Adrenal gland (tissue), 12 donors: Measurements from ENCODE around the gene TMEM196. TPM values are rescaled to one million over a fixed set of nuclear protein-coding genes. Genes with fewer than 3 reads are reported as not detected.

Experiments
- DNase-seq, 7 donors: peaks; one replicate each; pipeline ENCODE4 v3.0.0-alpha.2; 2019 to 2020
- H3K27ac ChIP-seq, 5 donors: fragments of 200-600 bp; sonication (generic) in 4 of 5; 1 replicate in 3 of 5; 2 replicates in 2 of 5; pipeline versions ENCODE4 v1.5.1 to v1.8.0; 2016 to 2020; ENCODE audit warnings: mild to moderate bottlenecking in 1 of 5
- H3K27me3 ChIP-seq: fragments of 200-600 bp; 2 replicates; pipeline ENCODE4 v1.8.0; 2021
- H3K36me3 ChIP-seq, 2 donors: fragments of 200-600 bp; replicated peaks in 1 of 2; 1 replicate in 1 of 2; 2 replicates in 1 of 2; pipeline versions ENCODE4 v1.5.1 to v1.8.0; 2018 to 2022
- H3K4me1 ChIP-seq, 2 donors: fragments of 200-600 bp; replicated peaks in 1 of 2; 1 replicate in 1 of 2; 2 replicates in 1 of 2; pipeline versions ENCODE4 v1.5.1 to v1.8.0; 2018 to 2021
- H3K4me3 ChIP-seq, 4 donors: fragments of 200-600 bp; sonication (generic) in 3 of 4; one replicate each; pipeline ENCODE4 v1.5.1; 2016 to 2018
- H3K9me3 ChIP-seq, 3 donors: fragments of 200-600 bp; sonication (generic) in 1 of 3; replicated peaks in 1 of 3; 1 replicate in 2 of 3; 2 replicates in 1 of 3; pipeline versions ENCODE4 v1.5.1 to v1.8.0; 2016 to 2021
- CTCF ChIP-seq, 6 experiments: fragments of 450-650 bp in 4 of 6; fragments of 200-600 bp in 2 of 6; sonication (generic) in 1 of 6; IDR thresholded peaks; 1 replicate in 5 of 6; 2 replicates in 1 of 6; pipeline versions ENCODE4 v1.5.1 to v1.8.0; 2016 to 2021; ENCODE audit warnings: antibody characterized with exemption in 6 of 6, mild to moderate bottlenecking in 2 of 6, moderate library complexity in 1 of 6
- POLR2A ChIP-seq, 2 donors: fragments of 450-650 bp; IDR thresholded peaks; one replicate each; pipeline ENCODE4 v1.6.1; 2017; ENCODE audit warnings: antibody characterized with exemption in 2 of 2, mild to moderate bottlenecking in 2 of 2, moderate library complexity in 1 of 2
- WGBS, 4 donors: extraction: QIAGEN DNeasy Blood & Tissue Kit in 2 of 4; methylation state at CpG; one replicate each; pipeline versions ENCODE4 v1.1.5 to v1.1.7; 2013 to 2017; 5-methylcytosine and 5-hydroxymethylcytosine counted together
- intact Hi-C, 2 donors: fragments of 100-400 bp; cut with DNase I; formaldehyde crosslinking; loops; one replicate each; pipeline versions ENCODE4 v1.14.1 to v1.15.0; 2022 to 2023
- polyA plus RNA-seq, 3 donors: library from polyadenylated mRNA; stranded (reverse); fragments of 200-250 nt in 2 of 3; fragments of 350-450 nt in 1 of 3; fragmentation: Illumina TruSeq in 1 of 3; extraction: RNeasy Lipid Tissue Mini Kit (QIAGEN cat#74804) in 1 of 3; gene quantifications; one replicate each; pipeline ENCODE4 v1.2.3, GENCODE V29; 2013 to 2014
- total RNA-seq, 9 donors: library from RNA; depleted of rRNA in 4 of 9; stranded (reverse); fragments of >200 nt in 4 of 9; fragments of 120-200 nt in 1 of 9; fragmentation: NEBNext Ultra II Directional in 1 of 9; extraction: Animal tissue kit (Norgen Biotek cat#: 25700) in 1 of 9; gene quantifications; one replicate each; pipeline versions ENCODE4 v1.1.0 to v1.2.4, GENCODE V29; 2013 to 2023
- donor health status: healthy with polysubstance abuse.
- donor health status: Bipolar disorder and iron deficiency.
- donor health status: DM: yes; HTN: yes; CAD: no.
- donor health status: DM: no; HTN: no; CAD: no.
- donor health status: DM: no; HTN: no; CAD: no.
- donor health status: DM: yes; HTN: yes; CAD: no.

The TMEM196 gene
- total and polyA plus RNA-seq, 12 donors, result 0.06 to 1.1 (median 0.16) TPM; not detected in 1

- no peak overlapping the region for H3K4me3 ChIP-seq
- intact Hi-C loops, result no loop called here
- H3K36me3 ChIP-seq, result peaks cover 0 to 5% of the 10 kb centered on the region in 2 donors
- WGBS, 4 donors, result 94 to 96% (median 95%) methylated on average over 4 of the region's 4 CpGs
- TF ChIP-seq CTCF (IDR thresholded peaks at IDR 0.05) (no peak), POLR2A (IDR thresholded peaks at IDR 0.05) (no peak)
- no peaks in the 10 kb centered on the region for H3K4me1 ChIP-seq
- no peaks in the 10 kb centered on the region for H3K9me3 ChIP-seq
- H3K27me3 ChIP-seq, result no peaks in the 10 kb centered on the region
- no peak for DNase-seq
- H3K27ac ChIP-seq, result no peak overlapping the region
Measured at GRCh38 chr7:19701471-19701870, 71.9 kb downstream of the TMEM196 start.

- intact Hi-C loops, result no loop called here
- Histone ChIP-seq H3K36me3 (peaks cover 0 to 5% of the 10 kb centered on the region in 2 donors), H3K4me3 (no peak overlapping the region), H3K9me3 (no peaks in the 10 kb centered on the region), H3K27me3 (no peaks in the 10 kb centered on the region), H3K4me1 (no peaks in the 10 kb centered on the region), H3K27ac (no peak overlapping the region)
- 97 to 98% (median 97%) methylated on average over 3 of the region's 3 CpGs for WGBS, 4 donors
- no peak for DNase-seq
- TF ChIP-seq CTCF (IDR thresholded peaks at IDR 0.05) (no peak), POLR2A (IDR thresholded peaks at IDR 0.05) (no peak)
Measured at GRCh38 chr7:19700936-19701335, 72.5 kb downstream of the TMEM196 start.

- 92 to 96% (median 94%) methylated on average over 3 of the region's 3 CpGs for WGBS, 4 donors
- DNase-seq, result no peak
- intact Hi-C loops, result no loop called here
Measured at GRCh38 chr7:19698331-19698730, 75.1 kb downstream of the TMEM196 start.

GRCh38 chr7:19696926-19697325, 76.5 kb downstream of the TMEM196 start:
- Histone ChIP-seq H3K36me3 (peaks cover 0 to 5% of the 10 kb centered on the region in 2 donors), H3K4me1 (peaks cover 0 to 5% of the 10 kb centered on the region in 2 donors), H3K27ac (no peak overlapping the region), H3K4me3 (no peak overlapping the region), H3K27me3 (no peaks in the 10 kb centered on the region), H3K9me3 (no peaks in the 10 kb centered on the region)
- TF ChIP-seq POLR2A (IDR thresholded peaks at IDR 0.05) (no peak), CTCF (IDR thresholded peaks at IDR 0.05) (no peak)
- no peak for DNase-seq
- intact Hi-C loops, result no loop called here

More at GRCh38 chr7:19698331-19698730, 75.1 kb downstream of the TMEM196 start:
- peaks cover 0 to 5% of the 10 kb centered on the region in 2 donors for H3K36me3 ChIP-seq
- H3K4me3 ChIP-seq, result no peak overlapping the region
- H3K9me3 ChIP-seq, result no peaks in the 10 kb centered on the region
- H3K4me1 ChIP-seq, result peaks cover 0 to 5% of the 10 kb centered on the region in 2 donors
- H3K27ac ChIP-seq, result no peak overlapping the region
- TF ChIP-seq CTCF (IDR thresholded peaks at IDR 0.05) (no peak), POLR2A (IDR thresholded peaks at IDR 0.05) (no peak)
- H3K27me3 ChIP-seq, result no peaks in the 10 kb centered on the region
